ENCODE data around the gene CETP.

DNA sequence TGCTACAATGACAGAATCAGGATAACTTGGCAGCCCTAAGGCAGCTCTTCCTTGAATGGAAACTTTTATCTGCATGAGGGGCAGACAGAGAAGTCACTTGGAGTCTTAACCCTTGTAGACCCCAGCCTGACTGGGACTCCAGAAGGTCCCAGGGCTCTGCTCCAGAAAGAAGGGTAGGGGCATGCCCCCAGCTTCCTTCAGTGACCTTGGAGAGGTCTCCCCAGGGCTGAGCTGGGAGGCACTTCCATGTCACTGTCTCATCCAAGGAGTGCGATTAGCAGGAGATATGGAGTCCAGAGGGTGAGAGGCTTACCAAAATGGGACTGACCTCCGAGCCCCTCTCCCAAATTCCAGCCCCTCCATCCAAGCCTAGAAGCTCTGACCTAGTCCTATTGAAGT is 24.2 kb downstream of the CETP start:
- TF ChIP-seq, protein P1, sequence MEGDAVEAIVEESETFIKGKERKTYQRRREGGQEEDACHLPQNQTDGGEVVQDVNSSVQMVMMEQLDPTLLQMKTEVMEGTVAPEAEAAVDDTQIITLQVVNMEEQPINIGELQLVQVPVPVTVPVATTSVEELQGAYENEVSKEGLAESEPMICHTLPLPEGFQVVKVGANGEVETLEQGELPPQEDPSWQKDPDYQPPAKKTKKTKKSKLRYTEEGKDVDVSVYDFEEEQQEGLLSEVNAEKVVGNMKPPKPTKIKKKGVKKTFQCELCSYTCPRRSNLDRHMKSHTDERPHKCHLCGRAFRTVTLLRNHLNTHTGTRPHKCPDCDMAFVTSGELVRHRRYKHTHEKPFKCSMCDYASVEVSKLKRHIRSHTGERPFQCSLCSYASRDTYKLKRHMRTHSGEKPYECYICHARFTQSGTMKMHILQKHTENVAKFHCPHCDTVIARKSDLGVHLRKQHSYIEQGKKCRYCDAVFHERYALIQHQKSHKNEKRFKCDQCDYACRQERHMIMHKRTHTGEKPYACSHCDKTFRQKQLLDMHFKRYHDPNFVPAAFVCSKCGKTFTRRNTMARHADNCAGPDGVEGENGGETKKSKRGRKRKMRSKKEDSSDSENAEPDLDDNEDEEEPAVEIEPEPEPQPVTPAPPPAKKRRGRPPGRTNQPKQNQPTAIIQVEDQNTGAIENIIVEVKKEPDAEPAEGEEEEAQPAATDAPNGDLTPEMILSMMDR (IDR thresholded peaks at IDR 0.05) = no peak
- TF ChIP-seq POLR2A (IDR thresholded peaks at IDR 0.05) = no peak

All from uterus (tissue), 2 donors.